ENCODE results near the gene RNF212. TPM values are rescaled to one million over a fixed set of nuclear protein-coding genes. Genes with fewer than 3 reads are reported as not detected.
"Not testable (repeated sequence)": the region's sequence is repeated elsewhere in the genome, so short reads cannot be mapped to it uniquely, and the experiment has no call there.

RNF212 gene
- not detected in 2 replicates for total RNA-seq (2014; rRNA removed; shearing (Covaris generic))

GRCh38 chr4:1113311-1114009, at the start of gene RNF212:
Gene RNF212, minus strand, starts transcription at chr4:1113564. Its CDS starts 100 bp downstream, at chr4:1113464.
- in situ Hi-C loops (cut with HindIII; ENCODE audit: low sequenced_read_pairs) = no loop called here
- peak; percentile 11 for DNase-seq (ENCODE audit: low spot score)

GRCh38 chr4:1160351-1160750, 47.0 kb upstream of the RNF212 start:
- in situ Hi-C loops (cut with HindIII; ENCODE audit: low sequenced_read_pairs) = no loop called here
- DNase-seq (ENCODE audit: low spot score) = no peak

GRCh38 chr4:1156069-1156468, 42.7 kb upstream of the RNF212 start:
- in situ Hi-C loops (cut with HindIII; ENCODE audit: low sequenced_read_pairs) = no loop called here

GRCh38 chr4:1155314-1155713, 42.0 kb upstream of the RNF212 start:
- in situ Hi-C loops (cut with HindIII; ENCODE audit: low sequenced_read_pairs) = no loop called here
- DNase-seq (ENCODE audit: low spot score) = no peak

More at GRCh38 chr4:1156069-1156468, 42.7 kb upstream of the RNF212 start:
- no peak for DNase-seq (ENCODE audit: low spot score)

GRCh38 chr4:1154523-1155182, 41.3 kb upstream of the RNF212 start:
- DNase-seq (ENCODE audit: low spot score) = no peak
- in situ Hi-C loops (cut with HindIII; ENCODE audit: low sequenced_read_pairs) = no loop called here

- DNase-seq (ENCODE audit: low spot score) = no peak
- in situ Hi-C loops (cut with HindIII; ENCODE audit: low sequenced_read_pairs) = no loop called here
These were observed 40.8 kb upstream of the RNF212 start for GRCh38 chr4:1154126-1154522.

GRCh38 chr4:1153567-1154090, 40.3 kb upstream of the RNF212 start:
- in situ Hi-C loops (cut with HindIII; ENCODE audit: low sequenced_read_pairs) = no loop called here
- no peak for DNase-seq (ENCODE audit: low spot score)

- in situ Hi-C loops (cut with HindIII; ENCODE audit: low sequenced_read_pairs) = no loop called here
- no peak for DNase-seq (ENCODE audit: low spot score)
These were observed 38.9 kb upstream of the RNF212 start for GRCh38 chr4:1152290-1152689.

- DNase-seq (ENCODE audit: low spot score) = no peak
- in situ Hi-C loops (cut with HindIII; ENCODE audit: low sequenced_read_pairs) = no loop called here
These were observed 38.2 kb upstream of the RNF212 start for GRCh38 chr4:1151541-1151940.

GRCh38 chr4:1150875-1151274, 37.5 kb upstream of the RNF212 start:
- no peak for DNase-seq (ENCODE audit: low spot score)
- in situ Hi-C loops (cut with HindIII; ENCODE audit: low sequenced_read_pairs) = no loop called here

GRCh38 chr4:1139860-1140259, 26.5 kb upstream of the RNF212 start:
- no peak for DNase-seq (ENCODE audit: low spot score)
- in situ Hi-C loops (cut with HindIII; ENCODE audit: low sequenced_read_pairs) = no loop called here

- in situ Hi-C loops (cut with HindIII; ENCODE audit: low sequenced_read_pairs) = no loop called here
- no peak for DNase-seq (ENCODE audit: low spot score)
These were observed 24.5 kb upstream of the RNF212 start for GRCh38 chr4:1137850-1138249.

GRCh38 chr4:1137063-1137776, 23.9 kb upstream of the RNF212 start:
- no peak for DNase-seq (ENCODE audit: low spot score)
- in situ Hi-C loops (cut with HindIII; ENCODE audit: low sequenced_read_pairs) = no loop called here

GRCh38 chr4:1136048-1136447, 22.7 kb upstream of the RNF212 start:
- in situ Hi-C loops (cut with HindIII; ENCODE audit: low sequenced_read_pairs) = no loop called here
- no peak for DNase-seq (ENCODE audit: low spot score)

- DNase-seq (ENCODE audit: low spot score) = no peak
- in situ Hi-C loops (cut with HindIII; ENCODE audit: low sequenced_read_pairs) = no loop called here
These were observed 19.7 kb upstream of the RNF212 start for GRCh38 chr4:1133033-1133432.

- in situ Hi-C loops (cut with HindIII; ENCODE audit: low sequenced_read_pairs) = no loop called here
- DNase-seq (ENCODE audit: low spot score) = peak; percentile 93
These were observed 17.2 kb upstream of the RNF212 start for GRCh38 chr4:1130316-1131186.

GRCh38 chr4:1126506-1126905, 13.1 kb upstream of the RNF212 start:
- DNase-seq (ENCODE audit: low spot score) = no peak
- in situ Hi-C loops (cut with HindIII; ENCODE audit: low sequenced_read_pairs) = no loop called here

- in situ Hi-C loops (cut with HindIII; ENCODE audit: low sequenced_read_pairs); DNase-seq (ENCODE audit: low spot score): not testable (repeated sequence)
These were observed 12.1 kb upstream of the RNF212 start for GRCh38 chr4:1125466-1125865.

- DNase-seq (ENCODE audit: low spot score) = no peak
- in situ Hi-C loops (cut with HindIII; ENCODE audit: low sequenced_read_pairs) = no loop called here
These were observed 11.5 kb upstream of the RNF212 start for GRCh38 chr4:1124818-1125217.
